ENCODE data around the gene AKR1C2. TPM values are rescaled to one million over a fixed set of nuclear protein-coding genes. Genes with fewer than 3 reads are reported as not detected.

AKR1C2 gene
- total and polyA plus RNA-seq, 12 donors, result 3.5 to 27.4 (median 10.3) TPM

DNA sequence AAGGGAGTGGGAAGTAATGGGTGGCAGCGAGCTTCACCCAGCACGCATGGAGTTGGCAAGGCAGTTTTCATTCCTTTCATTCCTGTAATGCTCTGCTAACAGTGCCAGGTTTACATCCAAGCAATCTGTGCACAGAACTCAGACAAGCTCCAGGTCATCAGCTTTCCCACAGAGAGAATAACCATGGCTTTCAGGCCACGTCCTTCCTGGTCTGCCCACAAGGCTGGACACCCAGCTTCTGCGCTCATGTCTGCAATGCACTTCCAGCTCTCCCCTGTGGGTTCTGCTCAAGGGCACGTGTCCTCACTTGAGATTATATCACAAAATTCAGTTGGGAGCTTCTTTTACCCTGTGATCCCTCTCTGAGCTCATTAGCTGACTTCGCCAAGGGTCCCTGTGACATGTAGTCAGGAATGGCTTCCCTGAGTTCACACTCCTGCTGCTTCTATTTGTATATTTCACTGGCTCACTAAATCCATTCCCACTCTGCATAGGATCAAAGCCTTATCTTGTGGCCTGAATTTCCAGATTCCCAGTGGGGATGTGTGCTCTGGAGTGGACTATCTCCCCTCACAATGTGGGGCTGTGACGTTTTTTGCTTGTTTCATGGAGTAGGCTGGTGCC is 18.6 kb downstream of the AKR1C2 start:
- no peaks in the 10 kb centered on the region for H3K4me1 ChIP-seq (replicated peaks in 1 of 2)
- intact Hi-C loops (cut with DNase I), result loop anchor here in 1 of 2 donors (10.0 kb wide), 1 partner anchor 140 kb away; no protein-coding TSS in a partner anchor
- H3K36me3 ChIP-seq (replicated peaks in 1 of 2), result no peaks in the 10 kb centered on the region
- no peaks in the 10 kb centered on the region for H3K9me3 ChIP-seq (replicated peaks in 1 of 3)
- H3K27ac ChIP-seq, result no peak overlapping the region
- no peaks in the 10 kb centered on the region for H3K27me3 ChIP-seq
- 67 to 82% (median 80%) methylated on average over 7 of the region's 7 CpGs for WGBS, 4 donors
- TF ChIP-seq, protein P1, sequence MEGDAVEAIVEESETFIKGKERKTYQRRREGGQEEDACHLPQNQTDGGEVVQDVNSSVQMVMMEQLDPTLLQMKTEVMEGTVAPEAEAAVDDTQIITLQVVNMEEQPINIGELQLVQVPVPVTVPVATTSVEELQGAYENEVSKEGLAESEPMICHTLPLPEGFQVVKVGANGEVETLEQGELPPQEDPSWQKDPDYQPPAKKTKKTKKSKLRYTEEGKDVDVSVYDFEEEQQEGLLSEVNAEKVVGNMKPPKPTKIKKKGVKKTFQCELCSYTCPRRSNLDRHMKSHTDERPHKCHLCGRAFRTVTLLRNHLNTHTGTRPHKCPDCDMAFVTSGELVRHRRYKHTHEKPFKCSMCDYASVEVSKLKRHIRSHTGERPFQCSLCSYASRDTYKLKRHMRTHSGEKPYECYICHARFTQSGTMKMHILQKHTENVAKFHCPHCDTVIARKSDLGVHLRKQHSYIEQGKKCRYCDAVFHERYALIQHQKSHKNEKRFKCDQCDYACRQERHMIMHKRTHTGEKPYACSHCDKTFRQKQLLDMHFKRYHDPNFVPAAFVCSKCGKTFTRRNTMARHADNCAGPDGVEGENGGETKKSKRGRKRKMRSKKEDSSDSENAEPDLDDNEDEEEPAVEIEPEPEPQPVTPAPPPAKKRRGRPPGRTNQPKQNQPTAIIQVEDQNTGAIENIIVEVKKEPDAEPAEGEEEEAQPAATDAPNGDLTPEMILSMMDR (IDR thresholded peaks at IDR 0.05), result no peak
- TF ChIP-seq POLR2A (IDR thresholded peaks at IDR 0.05), result no peak
- no peak overlapping the region for H3K4me3 ChIP-seq
- DNase-seq, result peak in 1 of 7 donors; percentile 54

- Histone ChIP-seq H3K27me3 (no peaks in the 10 kb centered on the region), H3K27ac (no peak overlapping the region), H3K9me3 (replicated peaks in 1 of 3) (no peaks in the 10 kb centered on the region), H3K4me1 (replicated peaks in 1 of 2) (no peaks in the 10 kb centered on the region), H3K4me3 (no peak overlapping the region), H3K36me3 (replicated peaks in 1 of 2) (no peaks in the 10 kb centered on the region)
- no peak for TF ChIP-seq POLR2A (IDR thresholded peaks at IDR 0.05)
- TF ChIP-seq, protein P1 (IDR thresholded peaks at IDR 0.05), result no peak
- no peak for DNase-seq
- intact Hi-C loops (cut with DNase I), result loop anchor here in 1 of 2 donors (10.0 kb wide), 1 partner anchor 139 kb away; no protein-coding TSS in a partner anchor
- 93 to 94% (median 94%) methylated on average over 10 of the region's 10 CpGs for WGBS, 4 donors
Observed at GRCh38 chr10:4984223-4984622, 19.4 kb downstream of the AKR1C2 start.

DNA sequence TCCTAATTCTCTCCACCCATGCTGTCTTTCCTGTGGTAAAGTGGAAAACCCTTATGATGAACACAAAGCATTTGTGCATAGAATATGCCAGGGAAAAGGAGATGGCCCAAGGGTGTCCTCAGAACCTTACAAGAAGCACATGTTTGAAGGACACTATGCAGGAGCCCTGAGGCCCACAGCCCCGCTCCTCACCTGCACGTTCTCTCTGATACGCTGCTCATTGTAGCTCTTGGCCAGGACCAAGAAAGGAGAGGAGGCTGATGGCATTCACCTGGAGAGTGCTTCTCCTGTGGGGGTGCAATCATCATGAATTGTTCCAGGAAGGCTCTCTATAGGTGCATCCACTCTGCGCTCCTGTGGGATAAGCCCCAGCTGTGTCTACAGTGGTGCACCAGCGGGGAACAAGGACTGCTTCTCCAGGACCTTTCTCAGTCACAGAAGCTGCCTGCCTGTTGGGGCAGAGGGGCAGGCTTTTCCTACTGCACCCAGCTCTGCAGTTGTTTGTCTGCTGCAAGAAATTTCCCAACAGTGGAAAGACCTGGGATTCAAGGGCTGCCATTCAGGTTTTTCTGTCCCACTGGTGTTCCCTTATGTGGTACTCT is 19.9 kb downstream of the AKR1C2 start:
- no peaks in the 10 kb centered on the region for H3K27me3 ChIP-seq
- WGBS, 4 donors, result 96 to 100% (median 98%) methylated on average over 4 to 5 of the region's 5 CpGs
- no peaks in the 10 kb centered on the region for H3K36me3 ChIP-seq (replicated peaks in 1 of 2)
- H3K27ac ChIP-seq, result no peak overlapping the region
- intact Hi-C loops (cut with DNase I), result loop anchor here in 1 of 2 donors (10.0 kb wide), 1 partner anchor 139 kb away; no protein-coding TSS in a partner anchor
- no peak for DNase-seq
- H3K4me3 ChIP-seq, result no peak overlapping the region
- no peaks in the 10 kb centered on the region for H3K4me1 ChIP-seq (replicated peaks in 1 of 2)
- no peak for TF ChIP-seq POLR2A (IDR thresholded peaks at IDR 0.05)
- TF ChIP-seq, protein P1 (IDR thresholded peaks at IDR 0.05), result no peak
- H3K9me3 ChIP-seq (replicated peaks in 1 of 3), result no peaks in the 10 kb centered on the region

DNA sequence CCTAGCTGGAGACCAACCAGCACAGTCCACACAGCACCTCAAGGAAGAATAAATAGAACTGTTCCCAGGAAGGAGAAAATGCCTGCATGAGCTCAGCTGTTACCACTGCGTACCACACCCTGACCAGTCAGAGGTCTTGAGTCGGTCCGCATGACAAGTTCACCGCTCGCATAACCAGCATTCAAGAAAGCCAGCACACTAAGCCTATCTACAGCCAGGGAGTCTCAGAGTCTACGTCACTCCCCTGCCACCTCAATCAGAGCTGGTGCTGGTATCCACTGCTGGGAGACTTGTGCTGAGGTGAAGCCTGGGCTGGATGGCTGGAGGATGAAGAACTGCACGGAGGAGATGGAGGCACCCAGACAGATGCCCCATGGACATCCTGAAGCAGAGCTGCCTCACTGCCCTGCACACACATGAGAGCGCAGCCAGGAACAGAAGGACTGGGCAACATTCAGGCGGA is 20.9 kb downstream of the AKR1C2 start:
- no peak overlapping the region for H3K4me3 ChIP-seq
- H3K9me3 ChIP-seq (replicated peaks in 1 of 3), result no peaks in the 10 kb centered on the region
- no peaks in the 10 kb centered on the region for H3K4me1 ChIP-seq (replicated peaks in 1 of 2)
- no peak for DNase-seq
- intact Hi-C loops (cut with DNase I), result loop anchor here in 1 of 2 donors (10.0 kb wide), 1 partner anchor 138 kb away; no protein-coding TSS in a partner anchor
- TF ChIP-seq POLR2A (IDR thresholded peaks at IDR 0.05), result no peak
- TF ChIP-seq, protein P1 (IDR thresholded peaks at IDR 0.05), result no peak
- no peak overlapping the region for H3K27ac ChIP-seq
- 90 to 95% (median 94%) methylated on average over 9 of the region's 9 CpGs for WGBS, 4 donors
- no peaks in the 10 kb centered on the region for H3K36me3 ChIP-seq (replicated peaks in 1 of 2)
- no peaks in the 10 kb centered on the region for H3K27me3 ChIP-seq

Measured in adrenal gland (tissue), 12 donors.